ENCODE results near the gene MIXL1.

The MIXL1 gene

DNA sequence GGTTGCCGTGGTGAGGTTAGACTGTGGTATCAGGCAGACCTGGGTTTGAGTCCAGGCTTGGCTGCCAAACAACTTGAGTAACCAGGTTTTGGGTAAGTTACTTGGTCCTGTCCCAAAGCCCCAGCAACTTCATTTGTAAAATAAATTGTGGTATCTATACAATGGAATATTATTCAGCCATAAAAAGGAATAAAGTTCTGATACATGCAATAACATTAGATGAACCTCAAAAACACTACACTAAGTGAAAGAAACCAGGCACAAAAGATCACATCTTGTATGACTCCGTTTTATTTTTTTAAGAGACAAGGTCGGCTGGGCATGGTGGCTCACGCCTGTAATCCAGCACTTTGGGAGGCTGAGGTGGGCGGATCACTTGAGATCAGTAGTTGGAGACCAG lies 16.4 kb upstream of the MIXL1 start:
- TF ChIP-seq MYC (IDR thresholded peaks at IDR 0.05; ENCODE audit: low read depth, low read length), result no peak
- TF ChIP-seq, protein P1, sequence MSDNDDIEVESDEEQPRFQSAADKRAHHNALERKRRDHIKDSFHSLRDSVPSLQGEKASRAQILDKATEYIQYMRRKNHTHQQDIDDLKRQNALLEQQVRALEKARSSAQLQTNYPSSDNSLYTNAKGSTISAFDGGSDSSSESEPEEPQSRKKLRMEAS (IDR thresholded peaks at IDR 0.05; ENCODE audit: low read depth, low read length), result no peak
- TF ChIP-seq POLR2A (IDR thresholded peaks at IDR 0.05; ENCODE audit: extremely low read depth, insufficient read length), result no peak
- TF ChIP-seq, protein P2, sequence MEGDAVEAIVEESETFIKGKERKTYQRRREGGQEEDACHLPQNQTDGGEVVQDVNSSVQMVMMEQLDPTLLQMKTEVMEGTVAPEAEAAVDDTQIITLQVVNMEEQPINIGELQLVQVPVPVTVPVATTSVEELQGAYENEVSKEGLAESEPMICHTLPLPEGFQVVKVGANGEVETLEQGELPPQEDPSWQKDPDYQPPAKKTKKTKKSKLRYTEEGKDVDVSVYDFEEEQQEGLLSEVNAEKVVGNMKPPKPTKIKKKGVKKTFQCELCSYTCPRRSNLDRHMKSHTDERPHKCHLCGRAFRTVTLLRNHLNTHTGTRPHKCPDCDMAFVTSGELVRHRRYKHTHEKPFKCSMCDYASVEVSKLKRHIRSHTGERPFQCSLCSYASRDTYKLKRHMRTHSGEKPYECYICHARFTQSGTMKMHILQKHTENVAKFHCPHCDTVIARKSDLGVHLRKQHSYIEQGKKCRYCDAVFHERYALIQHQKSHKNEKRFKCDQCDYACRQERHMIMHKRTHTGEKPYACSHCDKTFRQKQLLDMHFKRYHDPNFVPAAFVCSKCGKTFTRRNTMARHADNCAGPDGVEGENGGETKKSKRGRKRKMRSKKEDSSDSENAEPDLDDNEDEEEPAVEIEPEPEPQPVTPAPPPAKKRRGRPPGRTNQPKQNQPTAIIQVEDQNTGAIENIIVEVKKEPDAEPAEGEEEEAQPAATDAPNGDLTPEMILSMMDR (IDR thresholded peaks at IDR 0.05; ENCODE audit: low read depth, low read length), result no peak
- H3K4me3 ChIP-seq (ENCODE audit: low read depth, low read length), result no peak overlapping the region
- no peak for DNase-seq (ENCODE audit: low read depth)

DNA sequence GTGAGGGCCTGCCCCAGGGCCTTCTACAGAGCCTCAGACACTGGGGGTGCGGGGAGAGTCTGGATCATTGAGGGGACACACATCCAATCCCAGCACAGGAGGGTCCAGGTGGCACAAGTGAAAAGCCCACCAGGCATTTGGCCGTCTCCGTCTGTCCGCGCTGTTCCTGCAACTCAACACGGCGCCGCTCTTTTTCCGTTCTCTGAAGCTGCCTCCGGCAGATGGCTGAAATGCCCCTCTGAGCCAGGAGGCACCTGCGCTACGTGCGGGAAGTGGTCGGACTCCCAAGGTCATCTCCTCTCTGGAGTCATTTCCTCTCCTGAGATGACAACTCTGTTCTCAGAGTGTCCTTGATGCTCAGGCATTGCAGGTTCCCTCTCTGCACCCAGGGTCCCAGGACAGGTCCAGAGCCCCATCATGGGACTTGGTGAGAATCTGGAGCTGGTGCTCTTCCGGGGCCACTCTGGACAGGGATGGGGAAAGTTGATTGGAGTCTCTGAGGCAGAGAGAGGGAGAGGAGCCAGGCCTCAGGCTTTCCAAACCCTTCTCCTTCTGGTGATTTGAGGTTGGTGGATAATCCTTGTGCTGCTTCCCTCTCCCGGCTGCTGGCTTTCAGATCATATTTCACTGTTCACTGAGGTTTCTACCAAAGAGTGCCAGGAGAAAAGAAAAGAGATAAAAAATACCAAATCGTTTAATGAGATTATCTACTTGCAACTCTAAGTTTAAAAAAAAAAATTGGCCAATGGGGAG lies 14.0 kb upstream of the MIXL1 start:
- no peak for TF ChIP-seq POLR2A (IDR thresholded peaks at IDR 0.05; ENCODE audit: extremely low read depth, insufficient read length)
- no peak for TF ChIP-seq MYC (IDR thresholded peaks at IDR 0.05; ENCODE audit: low read depth, low read length)
- TF ChIP-seq, protein P1 (IDR thresholded peaks at IDR 0.05; ENCODE audit: low read depth, low read length), result no peak
- TF ChIP-seq, protein P2 (IDR thresholded peaks at IDR 0.05; ENCODE audit: low read depth, low read length), result no peak
- no peak for DNase-seq (ENCODE audit: low read depth)
- no peak overlapping the region for H3K4me3 ChIP-seq (ENCODE audit: low read depth, low read length)

DNA sequence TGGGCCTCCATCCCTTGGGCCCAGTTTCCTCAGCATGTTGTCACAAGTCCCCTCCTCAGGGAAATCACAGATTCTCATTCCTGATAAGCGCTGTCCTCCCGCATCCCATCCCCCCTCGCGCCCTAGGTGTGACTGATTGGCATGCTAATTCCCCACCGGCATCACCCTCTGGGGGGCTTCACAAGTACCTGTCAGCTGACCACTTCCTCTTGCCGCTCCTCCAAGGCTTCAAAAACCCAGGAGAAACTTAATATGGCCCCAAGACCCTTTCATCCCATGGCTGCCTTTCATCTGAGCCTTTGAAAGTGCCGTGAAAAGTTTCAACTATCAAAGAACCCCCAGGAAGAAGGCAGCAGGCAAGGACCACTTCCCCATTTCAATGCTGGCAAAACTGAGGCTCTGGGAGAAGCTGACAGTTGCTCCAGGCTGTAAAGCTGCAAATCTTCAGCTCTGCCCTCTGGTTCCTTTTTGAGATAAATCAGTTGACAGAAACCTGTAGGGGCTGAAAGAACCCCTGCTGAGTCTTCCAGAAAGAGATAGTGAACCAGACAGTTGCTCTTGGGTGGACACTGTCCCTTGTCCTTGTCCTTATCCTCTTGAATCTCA lies 12.8 kb upstream of the MIXL1 start:
- H3K4me3 ChIP-seq (ENCODE audit: low read depth, low read length), result no peak overlapping the region
- no peak for DNase-seq (ENCODE audit: low read depth)

DNA sequence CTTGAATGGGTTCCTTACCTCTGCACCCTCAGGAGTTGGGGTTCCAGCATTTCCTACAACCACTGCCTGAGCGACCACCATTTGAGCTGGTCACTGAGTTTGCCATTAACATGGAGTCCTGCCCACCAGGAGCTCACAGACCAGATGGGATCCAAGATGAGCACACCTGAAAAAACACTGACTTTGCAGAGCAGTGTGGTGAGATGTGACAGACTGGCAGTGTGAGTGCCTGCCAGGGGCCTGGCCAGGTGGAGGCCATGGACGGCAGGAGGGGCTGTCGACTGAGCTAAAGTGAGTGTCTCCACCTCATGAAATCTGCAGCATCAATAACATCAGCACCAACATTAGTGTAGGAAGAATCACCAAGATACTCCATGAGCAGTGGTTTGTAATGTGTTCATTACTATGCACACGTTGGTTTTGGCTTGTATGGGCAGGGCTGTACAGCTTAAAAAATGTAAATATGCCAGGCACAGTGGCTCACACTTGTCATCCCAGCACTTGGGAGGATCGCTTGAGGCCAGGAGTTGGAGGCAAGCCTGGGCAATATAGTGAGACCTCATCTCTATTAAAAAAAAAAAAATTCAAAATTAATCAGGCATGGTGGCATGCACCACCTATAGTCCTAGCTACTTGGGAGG lies 12.2 kb upstream of the MIXL1 start:
- no peak for DNase-seq (ENCODE audit: low read depth)
- TF ChIP-seq MYC (IDR thresholded peaks at IDR 0.05; ENCODE audit: low read depth, low read length), result no peak
- TF ChIP-seq POLR2A (IDR thresholded peaks at IDR 0.05; ENCODE audit: extremely low read depth, insufficient read length), result no peak
- TF ChIP-seq, protein P2 (IDR thresholded peaks at IDR 0.05; ENCODE audit: low read depth, low read length), result no peak
- TF ChIP-seq, protein P1 (IDR thresholded peaks at IDR 0.05; ENCODE audit: low read depth, low read length), result no peak
- H3K4me3 ChIP-seq (ENCODE audit: low read depth, low read length), result no peak overlapping the region

More for the DNA sequence above, 12.8 kb upstream of the MIXL1 start:
- TF ChIP-seq, protein P2 (IDR thresholded peaks at IDR 0.05; ENCODE audit: low read depth, low read length), result no peak
- TF ChIP-seq MYC (IDR thresholded peaks at IDR 0.05; ENCODE audit: low read depth, low read length) (no peak), POLR2A (IDR thresholded peaks at IDR 0.05; ENCODE audit: extremely low read depth, insufficient read length) (no peak)
- TF ChIP-seq, protein P1 (IDR thresholded peaks at IDR 0.05; ENCODE audit: low read depth, low read length), result no peak

DNA sequence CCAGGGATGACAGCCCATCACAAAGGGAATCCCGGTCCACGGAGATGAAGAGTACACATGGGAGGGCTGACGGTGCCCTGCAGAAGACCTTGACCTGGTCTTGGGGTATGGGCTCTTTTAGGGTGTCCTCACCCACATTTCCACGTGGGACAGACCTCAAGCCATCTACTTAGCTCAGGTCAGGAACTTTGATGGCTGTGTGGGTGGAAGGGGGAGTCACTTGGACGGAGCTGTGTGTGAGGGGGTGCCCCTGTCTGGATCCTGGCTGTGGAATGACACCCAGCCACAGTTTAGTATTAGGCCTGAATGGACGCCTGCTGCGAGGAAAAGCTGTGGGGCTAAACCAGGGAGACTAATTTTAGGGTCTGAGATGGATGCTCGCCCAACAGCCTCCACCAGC lies 10.9 kb upstream of the MIXL1 start:
- no peak overlapping the region for H3K4me3 ChIP-seq (ENCODE audit: low read depth, low read length)
- TF ChIP-seq, protein P1 (IDR thresholded peaks at IDR 0.05; ENCODE audit: low read depth, low read length), result no peak
- no peak for TF ChIP-seq POLR2A (IDR thresholded peaks at IDR 0.05; ENCODE audit: extremely low read depth, insufficient read length)
- TF ChIP-seq MYC (IDR thresholded peaks at IDR 0.05; ENCODE audit: low read depth, low read length), result no peak
- TF ChIP-seq, protein P2 (IDR thresholded peaks at IDR 0.05; ENCODE audit: low read depth, low read length), result no peak
- DNase-seq (ENCODE audit: low read depth), result no peak

Measured in NB4 (cell line).